ENCODE results near the gene POGK. TPM values are rescaled to one million over a fixed set of nuclear protein-coding genes. Genes with fewer than 3 reads are reported as not detected.

POGK gene
- total and polyA plus RNA-seq, 5 donors, result 8.6 to 23.1 (median 19.6) TPM

DNA sequence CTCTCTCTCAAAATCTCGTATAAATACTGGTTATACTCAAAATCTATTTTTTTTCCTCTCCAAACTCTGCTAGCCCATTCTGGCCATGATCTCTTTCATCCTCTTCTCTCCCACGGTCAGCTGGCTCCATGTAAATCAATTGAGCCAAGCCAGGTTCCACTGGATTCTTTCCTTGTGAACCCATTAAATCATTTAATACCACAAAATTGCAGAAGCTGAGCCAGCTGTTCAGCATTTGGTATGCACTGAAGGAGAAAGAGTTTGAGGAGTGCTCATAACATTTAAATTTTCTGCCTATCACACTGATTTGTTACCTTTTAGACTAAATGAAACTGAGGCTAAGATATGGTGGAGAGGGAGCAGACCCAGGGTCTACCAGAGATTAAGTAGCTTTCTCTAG lies 65.9 kb downstream of the POGK start:
- intact Hi-C loops (cut with DNase I), result loop anchor here in 1 of 4 donors (5.0 kb wide), 1 partner anchor 147 kb away; no protein-coding TSS in a partner anchor
- no peak overlapping the region for H3K4me3 ChIP-seq (ENCODE audit: low read length)
- DNase-seq, result no peak
- no peak overlapping the region for H3K27ac ChIP-seq (ENCODE audit: low read length)
- no peaks in the 10 kb centered on the region for H3K4me1 ChIP-seq (ENCODE audit: control insufficient read depth, insufficient read depth, low read length)
- no peaks in the 10 kb centered on the region for H3K27me3 ChIP-seq (ENCODE audit: control insufficient read depth, insufficient read depth)
- ATAC-seq, result no peak
- H3K9me3 ChIP-seq (ENCODE audit: control insufficient read depth, low read length), result no peaks in the 10 kb centered on the region
- 54% methylated on average over 2 of the region's 2 CpGs for WGBS

DNA sequence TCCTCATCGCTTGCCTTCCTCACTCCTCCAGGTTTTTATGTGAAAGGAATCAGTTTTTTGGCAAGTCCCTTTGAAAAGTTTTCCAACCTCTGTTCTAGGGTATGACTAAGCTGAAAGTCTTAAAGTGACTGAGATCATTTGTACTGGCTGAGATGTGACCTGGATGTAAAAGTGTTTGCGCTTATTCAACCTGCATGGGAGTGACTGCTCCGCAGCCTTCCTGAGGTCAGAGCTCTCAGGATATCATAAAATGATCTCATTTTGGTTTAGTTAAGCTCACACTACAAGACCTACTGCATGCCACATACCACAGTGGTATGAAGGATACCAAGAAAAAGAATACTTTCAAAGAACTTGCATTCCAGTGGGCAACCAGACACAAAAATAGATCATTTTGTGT lies 66.6 kb downstream of the POGK start:
- intact Hi-C loops (cut with DNase I), result loop anchor here in 1 of 4 donors (5.0 kb wide), 1 partner anchor 146 kb away; no protein-coding TSS in a partner anchor
- Histone ChIP-seq H3K27ac (ENCODE audit: low read length) (no peak overlapping the region), H3K4me1 (ENCODE audit: control insufficient read depth, insufficient read depth, low read length) (no peaks in the 10 kb centered on the region), H3K4me3 (ENCODE audit: low read length) (no peak overlapping the region), H3K27me3 (ENCODE audit: control insufficient read depth, insufficient read depth) (no peaks in the 10 kb centered on the region), H3K9me3 (ENCODE audit: control insufficient read depth, low read length) (no peaks in the 10 kb centered on the region)
- DNase-seq, result no peak
- WGBS, result 72% methylated on average over 3 of the region's 3 CpGs
- no peak for ATAC-seq

Other genes with a start within 250 kb of the POGK start
- 10 to 100 TPM in 3 of 4 donors, 1 to 10 TPM in 1; 9.9 to 10.7 (median 10.4) TPM for gene TADA1, start 36.8 kb downstream of the POGK start, total RNA-seq
- 8.1 TPM for gene TADA1, start 36.8 kb downstream of the POGK start, polyA plus RNA-seq
- gene ILDR2, start 136.1 kb downstream of the POGK start, total RNA-seq, result 10 to 100 TPM in 1 of 4 donors, 1 to 10 TPM in 3; 3.3 to 13.7 (median 4.4) TPM
- 0.95 TPM for gene ILDR2, start 136.1 kb downstream of the POGK start, polyA plus RNA-seq
- gene MAEL, start 149.8 kb downstream of the POGK start, total RNA-seq, result 1 to 10 TPM; 3.2 to 7.5 (median 5.2) TPM
- gene MAEL, start 149.8 kb downstream of the POGK start, polyA plus RNA-seq, result 3.9 TPM

Measured in right cardiac atrium (tissue), 5 donors.